Esophagus squamous epithelium (tissue), 4 donors: ENCODE results near the gene PTPRG.

Experiments
- POLR2A ChIP-seq, 4 donors: fragments of 450-650 bp; IDR thresholded peaks; one replicate each; pipeline ENCODE4 v1.6.1; 2017; ENCODE audit warnings: antibody characterized with exemption in 4 of 4, mild to moderate bottlenecking in 4 of 4, moderate library complexity in 3 of 4
- TF ChIP-seq, protein P1 (sequence below), 6 experiments: fragments of 450-650 bp in 4 of 6; fragments of 200-600 bp in 2 of 6; sonication (generic) in 2 of 6; IDR thresholded peaks; one replicate each; pipeline ENCODE4 v1.5.1; 2016 to 2019; ENCODE audit warnings: antibody characterized with exemption in 6 of 6, mild to moderate bottlenecking in 4 of 6, moderate library complexity in 4 of 6

DNA sequence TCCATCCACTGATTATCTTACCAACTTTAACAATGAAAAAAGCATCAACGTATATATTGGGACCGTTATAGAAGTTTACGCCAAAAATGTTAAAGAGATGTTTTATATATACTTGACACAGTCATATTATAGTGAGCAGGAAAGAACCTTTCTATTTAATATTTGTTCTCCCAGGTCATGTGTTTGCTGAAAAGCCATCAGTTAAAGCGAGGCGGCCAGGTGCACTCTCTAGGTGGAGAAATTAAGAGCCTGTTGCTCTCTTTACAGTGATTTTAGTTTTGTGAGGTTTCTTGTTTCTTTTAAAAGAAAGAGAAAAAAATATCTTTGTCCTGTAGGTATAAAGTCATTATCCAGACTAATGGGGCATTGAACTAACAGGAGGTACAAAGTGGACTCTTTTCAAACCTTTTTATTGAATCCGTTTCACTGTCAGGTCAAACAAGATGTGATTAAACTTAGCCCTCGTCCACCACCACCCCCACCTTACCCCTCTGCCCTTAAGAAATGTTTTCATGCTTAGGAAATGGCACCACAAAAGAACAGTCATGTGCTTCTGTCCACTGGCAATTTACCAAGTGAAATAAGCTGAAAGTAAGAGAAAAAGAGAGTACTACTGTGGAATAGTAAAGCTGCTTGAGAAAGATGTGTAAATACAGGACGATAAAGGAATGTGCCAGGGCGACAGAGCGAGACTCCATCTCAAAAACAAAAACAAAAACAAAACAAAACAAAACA is 279.9 kb downstream of the PTPRG start:
- TF ChIP-seq, protein P1, sequence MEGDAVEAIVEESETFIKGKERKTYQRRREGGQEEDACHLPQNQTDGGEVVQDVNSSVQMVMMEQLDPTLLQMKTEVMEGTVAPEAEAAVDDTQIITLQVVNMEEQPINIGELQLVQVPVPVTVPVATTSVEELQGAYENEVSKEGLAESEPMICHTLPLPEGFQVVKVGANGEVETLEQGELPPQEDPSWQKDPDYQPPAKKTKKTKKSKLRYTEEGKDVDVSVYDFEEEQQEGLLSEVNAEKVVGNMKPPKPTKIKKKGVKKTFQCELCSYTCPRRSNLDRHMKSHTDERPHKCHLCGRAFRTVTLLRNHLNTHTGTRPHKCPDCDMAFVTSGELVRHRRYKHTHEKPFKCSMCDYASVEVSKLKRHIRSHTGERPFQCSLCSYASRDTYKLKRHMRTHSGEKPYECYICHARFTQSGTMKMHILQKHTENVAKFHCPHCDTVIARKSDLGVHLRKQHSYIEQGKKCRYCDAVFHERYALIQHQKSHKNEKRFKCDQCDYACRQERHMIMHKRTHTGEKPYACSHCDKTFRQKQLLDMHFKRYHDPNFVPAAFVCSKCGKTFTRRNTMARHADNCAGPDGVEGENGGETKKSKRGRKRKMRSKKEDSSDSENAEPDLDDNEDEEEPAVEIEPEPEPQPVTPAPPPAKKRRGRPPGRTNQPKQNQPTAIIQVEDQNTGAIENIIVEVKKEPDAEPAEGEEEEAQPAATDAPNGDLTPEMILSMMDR (IDR thresholded peaks at IDR 0.05) = no peak
- TF ChIP-seq POLR2A (IDR thresholded peaks at IDR 0.05) = no peak
